ENCODE measurements around the gene PCGF6.

GRCh38 chr10:103262229-103262628 lies 88.7 kb downstream of the PCGF6 start:
- TF ChIP-seq CTCF (IDR thresholded peaks at IDR 0.05; ENCODE audit: borderline replicate concordance, extremely low read depth, low read length, poor library complexity, severe bottlenecking) (no peak), EZH2 (IDR thresholded peaks at IDR 0.05; ENCODE audit: borderline replicate concordance, low read depth, low read length, severe bottlenecking) (no peak)
